RCC 7860 (cell line): ENCODE data around the gene BPIFB3.
"Not testable (repeated sequence)": the region's sequence is repeated elsewhere in the genome, so short reads cannot be mapped to it uniquely, and the experiment has no call there.

ENCODE experiments used
- DNase-seq: peaks from one replicate; pipeline ENCODE4 v3.0.0-alpha.2; 2015; ENCODE audit warnings: low spot score
- FAIRE-seq: peaks from 2 replicates; lab custom pipeline; 2012; peaks lifted over from hg19 to GRCh38; lab: Jason Lieb, UNC

BPIFB3 gene

GRCh38 chr20:33027769-33028751 is 25.6 kb upstream of the BPIFB3 start:
- no peak for FAIRE-seq
- DNase-seq = no peak

- FAIRE-seq (no peak), DNase-seq (no peak)
Observed at GRCh38 chr20:33028875-33029274, 24.8 kb upstream of the BPIFB3 start.

GRCh38 chr20:33030076-33030475 is 23.6 kb upstream of the BPIFB3 start:
- DNase-seq = no peak
- FAIRE-seq = no peak

- DNase-seq (no peak), FAIRE-seq (no peak)
Observed at GRCh38 chr20:33030569-33030968, 23.1 kb upstream of the BPIFB3 start.

GRCh38 chr20:33031531-33031930 is 22.2 kb upstream of the BPIFB3 start, which contains the start of gene BPIFB6:
Gene BPIFB6, plus strand, starts transcription at chr20:33031648. Its CDS starts 0 bp downstream, at chr20:33031648.
- DNase-seq (no peak), FAIRE-seq (no peak)

DNA sequence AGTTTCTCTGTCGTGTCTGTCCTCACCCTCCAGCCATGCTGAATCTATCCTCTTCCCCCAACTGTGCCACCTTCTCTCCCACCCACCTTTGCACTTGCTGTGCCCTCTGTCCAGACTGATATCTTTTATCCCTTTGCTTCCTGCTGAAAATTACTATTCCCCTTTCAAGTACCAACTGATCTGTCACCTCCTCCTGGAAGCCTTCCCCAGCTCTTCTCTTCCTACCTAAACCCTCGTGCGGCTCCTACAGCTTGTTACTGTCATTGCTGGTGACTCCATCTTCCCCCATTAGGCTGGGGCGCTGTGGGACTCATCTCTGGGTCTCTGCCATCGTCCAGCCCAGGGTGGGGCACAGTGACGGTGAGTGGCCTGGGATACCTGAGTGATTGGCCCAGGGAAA is 21.1 kb upstream of the BPIFB3 start:
- DNase-seq = no peak
- FAIRE-seq = no peak

- DNase-seq (no peak), FAIRE-seq (no peak)
Observed at GRCh38 chr20:33033381-33033780, 20.3 kb upstream of the BPIFB3 start.

GRCh38 chr20:33034115-33034514 is 19.6 kb upstream of the BPIFB3 start:
- DNase-seq (no peak), FAIRE-seq (no peak)

- FAIRE-seq (no peak), DNase-seq (no peak)
Observed at GRCh38 chr20:33034901-33035492, 18.7 kb upstream of the BPIFB3 start.

- FAIRE-seq (no peak), DNase-seq (no peak)
Observed at GRCh38 chr20:33037456-33037855, 16.2 kb upstream of the BPIFB3 start.

- DNase-seq = no peak
- no peak for FAIRE-seq
Observed at GRCh38 chr20:33038243-33038642, 15.5 kb upstream of the BPIFB3 start.

- no peak for FAIRE-seq
- DNase-seq = no peak
Observed at GRCh38 chr20:33042430-33042829, 11.3 kb upstream of the BPIFB3 start.

- DNase-seq (no peak), FAIRE-seq (no peak)
Observed at GRCh38 chr20:33042983-33043730, 10.5 kb upstream of the BPIFB3 start.

GRCh38 chr20:33043731-33044181 is 9.9 kb upstream of the BPIFB3 start:
- no peak for FAIRE-seq

DNA sequence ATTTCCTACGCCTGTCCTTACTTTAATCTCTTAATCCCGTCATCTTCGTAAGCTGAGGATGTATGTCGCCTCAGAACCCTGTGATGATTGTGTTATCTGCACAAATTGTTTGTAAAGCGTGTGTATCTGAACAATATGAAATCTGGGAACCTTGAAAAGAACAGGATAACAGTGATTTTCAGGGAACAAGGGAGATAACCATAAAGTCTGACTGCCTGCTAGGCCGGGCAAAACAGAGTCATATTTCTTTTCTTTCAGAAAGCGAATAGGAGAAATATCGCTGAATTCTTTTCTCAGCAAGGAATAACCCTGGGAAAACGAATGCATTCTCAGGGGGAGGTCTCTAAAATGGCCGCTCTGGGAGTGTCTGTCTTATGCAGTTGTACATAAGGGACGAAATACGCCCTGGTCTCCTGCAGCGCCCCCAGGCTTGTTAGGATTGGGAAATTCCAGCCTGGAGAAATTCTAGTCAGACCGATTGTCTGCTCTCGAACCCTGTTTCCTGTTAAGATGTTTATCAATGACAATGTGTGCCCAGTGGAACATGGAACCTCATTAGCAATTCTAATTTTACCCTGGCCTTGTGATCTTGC is 8.5 kb upstream of the BPIFB3 start:
- not testable (repeated sequence) for DNase-seq, FAIRE-seq

More at GRCh38 chr20:33043731-33044181, 9.9 kb upstream of the BPIFB3 start:
- DNase-seq = no peak

- no peak for FAIRE-seq
- no peak for DNase-seq
Observed at GRCh38 chr20:33046412-33046811, 7.3 kb upstream of the BPIFB3 start.

DNA sequence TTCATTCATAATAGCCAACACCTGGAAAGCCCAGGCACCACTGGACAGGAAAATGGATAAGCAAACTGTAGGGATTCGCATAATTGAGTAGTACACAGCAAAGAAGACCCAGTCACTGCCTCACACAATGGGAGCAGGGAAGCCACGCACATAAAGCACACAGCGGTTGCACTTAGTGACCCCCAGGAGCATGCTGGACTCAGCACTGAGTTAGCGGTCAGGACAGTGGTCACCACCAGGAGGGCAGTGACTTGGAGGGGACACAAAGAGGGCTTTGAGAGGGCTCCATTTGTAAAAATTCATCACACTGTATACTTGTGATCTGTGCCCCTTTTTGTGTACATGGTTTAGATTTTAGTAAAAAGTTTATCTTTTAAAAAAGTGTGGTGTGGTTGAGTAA is 2.4 kb upstream of the BPIFB3 start:
- DNase-seq (no peak), FAIRE-seq (no peak)

DNA sequence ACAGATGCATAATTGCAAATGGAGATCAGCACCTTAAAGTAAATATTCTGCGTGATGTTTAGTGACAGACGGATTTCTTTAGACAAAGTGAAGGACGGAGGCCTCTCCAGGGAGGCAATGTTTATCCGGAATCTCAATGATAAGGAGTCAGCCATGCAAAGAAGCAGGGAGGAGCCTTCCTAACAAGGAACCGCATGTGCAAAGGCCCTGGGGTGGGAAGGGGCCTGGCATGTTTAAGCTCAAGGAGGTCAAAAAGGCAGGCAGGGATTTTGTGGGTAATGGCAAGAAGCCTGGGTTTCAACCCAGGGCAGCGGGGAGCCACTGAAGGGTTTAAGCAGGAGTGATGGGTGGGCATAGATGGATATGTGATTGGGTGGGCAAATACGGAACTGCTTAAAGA is 678 bp downstream of the BPIFB3 start:
- FAIRE-seq = no peak
- DNase-seq = no peak

DNA sequence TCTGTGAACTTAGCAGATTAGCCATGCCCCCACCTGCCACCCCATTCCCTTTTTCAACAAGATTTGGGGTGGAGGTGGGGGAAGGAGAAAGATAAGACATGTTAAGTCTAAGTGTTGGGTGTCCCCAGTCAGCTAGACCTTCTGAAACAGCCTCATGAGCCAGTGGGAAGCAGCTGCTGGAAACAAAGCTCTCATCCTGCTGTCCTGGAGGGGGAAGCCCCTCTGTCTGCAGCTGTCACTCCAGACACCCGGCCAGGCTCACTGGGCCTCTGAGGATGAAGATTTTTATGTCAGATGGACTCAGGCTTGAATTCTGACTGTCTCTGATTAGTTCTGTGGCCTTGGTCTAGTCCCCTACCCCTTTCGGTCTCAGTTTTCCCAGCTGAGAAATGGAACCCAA is 1.1 kb downstream of the BPIFB3 start:
- DNase-seq = no peak

GRCh38 chr20:33059136-33059535 is 5.4 kb downstream of the BPIFB3 start:
- no peak for FAIRE-seq
- no peak for DNase-seq

More for the DNA sequence above, 1.1 kb downstream of the BPIFB3 start:
- no peak for FAIRE-seq
